BJ (cell line): ENCODE measurements around the gene LARP4B. TPM values are rescaled to one million over a fixed set of nuclear protein-coding genes. Genes with fewer than 3 reads are reported as not detected.

ENCODE experiments used
- CTCF ChIA-PET: fragments of 350-600 bp; formaldehyde crosslinking; extraction: SDS; loops from one replicate; lab custom pipeline; 2021; ENCODE audit warnings: antibody characterized with exemption, inconsistent platforms; lab: Yijun Ruan, JAX
- POLR2A ChIA-PET: fragments of 300-600 bp; sonication (Branson Sonifier 250); formaldehyde crosslinking; extraction: SDS; loops from one replicate; lab custom pipeline; 2021; ENCODE audit warnings: antibody characterized with exemption; lab: Charles Lee
- DNase-seq: peaks from one replicate; pipeline ENCODE4 v3.0.0-alpha.2; 2011; ENCODE audit warnings: low read depth
- H3K27me3 ChIP-seq: 2 replicates; pipeline ENCODE4 v1.6.0; 2011; ENCODE audit warnings: low read length; ENCODE audit not compliant: control insufficient read depth, insufficient read depth
- H3K36me3 ChIP-seq: 2 replicates; pipeline ENCODE4 v1.5.1; 2011; ENCODE audit warnings: low read length; ENCODE audit not compliant: control insufficient read depth, insufficient read depth
- H3K4me3 ChIP-seq: 2 replicates; pipeline ENCODE4 v1.5.1; 2011; ENCODE audit warnings: low read depth, mild to moderate bottlenecking, control low read depth, low read length
- polyA plus RNA-seq: library from polyadenylated mRNA; depleted of rRNA; stranded (reverse); fragments of >200 nt; gene quantifications from 2 replicates; pipeline ENCODE4 v1.2.3, GENCODE V29; 2011
- TF ChIP-seq, protein P1 (sequence below): IDR thresholded peaks from 2 replicates; pipeline ENCODE4 v1.5.1; 2011; ENCODE audit warnings: low read depth, mild to moderate bottlenecking, control low read depth, inconsistent platforms, low read length, moderate library complexity; ENCODE audit not compliant: insufficient read depth

Gene LARP4B
- polyA plus RNA-seq, 1 experiment = 38.4 TPM

DNA sequence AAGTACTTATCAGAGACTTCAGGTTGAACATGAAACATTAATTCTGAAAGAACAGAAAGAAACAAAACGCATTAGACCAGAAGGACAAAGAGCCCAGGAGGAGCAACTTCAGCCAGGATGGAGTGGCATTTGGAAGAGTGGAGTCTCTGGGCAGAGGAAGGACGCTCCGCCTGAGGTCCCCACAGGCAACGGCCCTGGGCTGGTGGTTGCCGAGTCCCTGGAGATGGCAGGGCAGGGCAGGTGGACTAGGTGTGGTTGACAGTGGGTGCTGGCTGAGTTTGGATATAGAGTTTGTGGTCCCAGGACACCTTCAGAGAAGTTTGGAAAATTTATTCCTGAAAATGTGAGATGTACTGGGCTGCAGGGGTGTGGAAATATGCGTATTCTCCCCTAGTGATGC is 27.4 kb upstream of the LARP4B start:
- ChIA-PET CTCF (no interaction called here), POLR2A (no interaction called here)
- DNase-seq = no peak

DNA sequence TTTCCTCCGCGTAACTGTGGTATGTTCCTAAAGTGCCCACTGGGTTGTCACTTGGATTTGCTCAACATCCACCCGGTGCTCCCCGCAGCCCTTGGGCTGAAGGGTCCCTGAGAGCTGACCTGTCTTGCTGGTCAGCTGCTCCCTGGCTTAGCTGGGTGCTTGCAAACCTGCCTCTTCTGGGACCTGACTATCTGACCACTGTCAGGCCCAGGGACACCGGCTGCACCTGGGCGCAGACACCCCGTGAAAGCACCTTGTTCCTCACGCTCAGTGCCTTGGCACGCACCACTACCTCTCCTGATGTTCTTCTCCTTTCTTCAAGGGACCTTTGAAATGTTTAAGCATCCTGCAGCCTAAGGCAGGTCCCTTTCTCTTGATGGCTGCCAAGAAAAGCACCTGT is 26.6 kb upstream of the LARP4B start:
- POLR2A ChIA-PET = no interaction called here
- peaks cover 9% of the 10 kb centered on the region for H3K27me3 ChIP-seq
- TF ChIP-seq, protein P1, sequence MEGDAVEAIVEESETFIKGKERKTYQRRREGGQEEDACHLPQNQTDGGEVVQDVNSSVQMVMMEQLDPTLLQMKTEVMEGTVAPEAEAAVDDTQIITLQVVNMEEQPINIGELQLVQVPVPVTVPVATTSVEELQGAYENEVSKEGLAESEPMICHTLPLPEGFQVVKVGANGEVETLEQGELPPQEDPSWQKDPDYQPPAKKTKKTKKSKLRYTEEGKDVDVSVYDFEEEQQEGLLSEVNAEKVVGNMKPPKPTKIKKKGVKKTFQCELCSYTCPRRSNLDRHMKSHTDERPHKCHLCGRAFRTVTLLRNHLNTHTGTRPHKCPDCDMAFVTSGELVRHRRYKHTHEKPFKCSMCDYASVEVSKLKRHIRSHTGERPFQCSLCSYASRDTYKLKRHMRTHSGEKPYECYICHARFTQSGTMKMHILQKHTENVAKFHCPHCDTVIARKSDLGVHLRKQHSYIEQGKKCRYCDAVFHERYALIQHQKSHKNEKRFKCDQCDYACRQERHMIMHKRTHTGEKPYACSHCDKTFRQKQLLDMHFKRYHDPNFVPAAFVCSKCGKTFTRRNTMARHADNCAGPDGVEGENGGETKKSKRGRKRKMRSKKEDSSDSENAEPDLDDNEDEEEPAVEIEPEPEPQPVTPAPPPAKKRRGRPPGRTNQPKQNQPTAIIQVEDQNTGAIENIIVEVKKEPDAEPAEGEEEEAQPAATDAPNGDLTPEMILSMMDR = no peak
- H3K36me3 ChIP-seq = no peaks in the 10 kb centered on the region
- CTCF ChIA-PET = no interaction called here
- DNase-seq = no peak
- H3K4me3 ChIP-seq = no peak overlapping the region

More for the DNA sequence above, 27.4 kb upstream of the LARP4B start:
- H3K36me3 ChIP-seq = no peaks in the 10 kb centered on the region
- TF ChIP-seq, protein P1 = no peak
- H3K4me3 ChIP-seq = no peak overlapping the region
- peaks cover 6% of the 10 kb centered on the region for H3K27me3 ChIP-seq

DNA sequence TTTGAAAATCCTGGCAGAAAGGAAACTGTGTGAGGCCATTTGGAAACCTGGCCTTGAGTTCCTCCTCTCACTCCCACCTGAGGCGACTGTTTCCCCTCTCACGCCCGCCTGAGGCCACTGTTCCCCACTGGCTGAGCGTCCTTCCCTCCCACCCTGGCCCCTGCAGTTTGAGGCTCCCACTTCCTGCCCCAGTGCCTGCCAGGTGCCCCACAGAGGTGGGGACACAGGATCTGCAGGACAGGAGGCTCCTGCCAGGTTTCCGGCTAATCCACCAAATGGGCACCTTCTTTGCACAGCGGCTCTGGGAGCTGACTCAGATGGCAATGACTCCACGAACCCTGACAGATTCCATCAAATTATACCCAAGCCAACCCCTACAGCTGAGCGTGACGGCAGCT is 24.3 kb upstream of the LARP4B start:
- POLR2A ChIA-PET = no interaction called here
- CTCF ChIA-PET = no interaction called here
- Histone ChIP-seq H3K4me3 (no peak overlapping the region), H3K36me3 (no peaks in the 10 kb centered on the region), H3K27me3 (peaks cover 13% of the 10 kb centered on the region)
- DNase-seq = no peak
- TF ChIP-seq, protein P1 = no peak

DNA sequence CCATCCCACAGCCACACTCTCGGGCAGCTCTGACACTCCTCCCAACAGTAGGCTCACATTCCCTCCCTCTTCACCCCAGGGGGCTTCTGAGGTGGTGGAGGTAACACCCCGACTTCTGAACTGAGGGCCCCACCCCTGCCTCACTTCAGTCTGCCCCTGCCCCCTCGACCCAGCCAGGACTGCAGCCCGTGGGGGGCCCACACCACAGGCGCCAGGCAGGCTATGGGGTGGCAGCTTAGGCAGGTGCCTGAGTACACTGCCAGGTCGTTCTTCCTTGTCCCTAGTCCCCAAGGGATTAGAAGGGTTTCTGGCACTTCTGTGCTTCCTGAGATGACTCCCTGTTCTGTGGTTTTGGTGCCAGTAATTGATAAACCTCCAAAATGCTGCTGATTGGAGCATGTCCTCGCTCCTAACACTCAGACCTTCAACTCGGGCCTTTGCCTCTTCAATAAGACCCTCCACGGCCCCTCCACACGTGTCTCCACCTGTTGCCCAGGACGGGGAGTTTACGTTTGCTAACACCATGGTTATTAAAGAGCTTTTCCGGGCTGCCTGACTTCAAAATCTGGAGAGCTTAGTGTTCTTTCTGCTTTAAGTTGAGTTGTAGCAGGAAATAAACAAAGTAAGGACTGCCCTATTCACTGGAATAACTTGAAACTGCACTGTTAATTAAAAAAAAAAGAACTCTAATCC is 23.8 kb upstream of the LARP4B start:
- no peak for DNase-seq
- TF ChIP-seq, protein P1 = no peak
- ChIA-PET POLR2A (no interaction called here), CTCF (interaction anchor here (0.7 kb wide), 1 partner anchor 87 kb away, joined by 3 read pairs; no protein-coding TSS in a partner anchor)
- Histone ChIP-seq H3K27me3 (peaks cover 14% of the 10 kb centered on the region), H3K36me3 (no peaks in the 10 kb centered on the region), H3K4me3 (no peak overlapping the region)

DNA sequence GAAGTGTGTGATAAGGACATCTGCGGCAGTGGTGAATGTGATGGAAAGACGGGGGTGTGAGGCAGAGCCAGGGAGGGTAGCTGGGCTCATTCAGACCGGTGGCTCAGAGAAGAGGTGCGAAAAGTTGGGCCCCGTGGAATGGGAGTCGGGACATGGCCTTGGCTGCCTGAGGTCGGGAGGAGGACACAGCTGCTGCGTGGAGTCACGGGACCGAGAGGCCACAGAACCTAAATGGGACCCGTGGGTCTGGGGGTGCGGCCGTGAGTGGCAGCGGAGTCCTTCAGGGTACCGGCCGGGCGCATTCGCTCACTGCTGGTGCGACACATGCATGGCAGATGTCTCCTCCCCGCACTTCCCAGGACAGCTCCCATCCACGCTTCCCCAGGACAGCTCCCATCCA is 22.9 kb upstream of the LARP4B start:
- ChIA-PET POLR2A (no interaction called here), CTCF (interaction anchor here (0.7 kb wide), 1 partner anchor 86 kb away, joined by 3 read pairs; no protein-coding TSS in a partner anchor)
- no peak overlapping the region for H3K4me3 ChIP-seq

More for the DNA sequence above, 22.9 kb upstream of the LARP4B start:
- TF ChIP-seq, protein P1 = no peak
- Histone ChIP-seq H3K36me3 (no peaks in the 10 kb centered on the region), H3K27me3 (peaks cover 14% of the 10 kb centered on the region)
- no peak for DNase-seq
